OCI-LY7 (cell line): Measurements from ENCODE around the gene EMP1.

ENCODE experiments used
- EZH2phosphoT487 ChIP-seq: fragments of 200-600 bp; sonication (generic); IDR thresholded peaks from 2 replicates; pipeline ENCODE4 v1.6.1; 2018; ENCODE audit warnings: low read depth, borderline replicate concordance, mild to moderate bottlenecking, mixed run types, antibody characterized with exemption, low read length, moderate library complexity, mixed read lengths
- TF ChIP-seq, protein P1 (sequence below): fragments of 200-600 bp; sonication (generic); conservative IDR thresholded peaks from 2 replicates; pipeline ENCODE4 v1.5.1; 2014; ENCODE audit warnings: mild to moderate bottlenecking, antibody characterized with exemption, low read length, moderate library complexity, mixed read lengths

DNA sequence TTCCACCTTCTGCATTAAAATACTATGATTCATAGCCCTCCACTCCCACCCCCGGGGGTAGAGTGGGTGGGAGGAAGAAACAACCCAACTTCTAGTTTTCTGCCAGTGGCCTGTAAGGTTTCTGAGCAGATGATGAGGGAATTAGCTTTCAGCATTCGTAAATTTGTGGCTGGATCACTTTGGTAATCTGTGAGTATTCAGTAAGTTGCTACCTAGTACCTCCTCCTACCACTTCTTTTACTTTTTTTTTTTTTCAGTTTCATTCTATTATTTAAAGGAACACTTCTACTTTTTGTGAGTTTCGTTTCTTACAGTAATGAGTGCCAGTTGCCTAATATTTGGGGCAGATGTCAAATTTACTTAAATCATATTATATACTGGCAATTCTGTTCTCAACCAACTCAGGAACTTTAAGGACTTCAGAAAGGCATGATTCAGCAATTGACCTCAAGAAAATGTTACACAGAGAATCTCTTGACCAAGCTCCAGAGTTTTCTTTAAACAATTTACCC, 42.4 kb upstream of the EMP1 start:
- TF ChIP-seq, protein P1, sequence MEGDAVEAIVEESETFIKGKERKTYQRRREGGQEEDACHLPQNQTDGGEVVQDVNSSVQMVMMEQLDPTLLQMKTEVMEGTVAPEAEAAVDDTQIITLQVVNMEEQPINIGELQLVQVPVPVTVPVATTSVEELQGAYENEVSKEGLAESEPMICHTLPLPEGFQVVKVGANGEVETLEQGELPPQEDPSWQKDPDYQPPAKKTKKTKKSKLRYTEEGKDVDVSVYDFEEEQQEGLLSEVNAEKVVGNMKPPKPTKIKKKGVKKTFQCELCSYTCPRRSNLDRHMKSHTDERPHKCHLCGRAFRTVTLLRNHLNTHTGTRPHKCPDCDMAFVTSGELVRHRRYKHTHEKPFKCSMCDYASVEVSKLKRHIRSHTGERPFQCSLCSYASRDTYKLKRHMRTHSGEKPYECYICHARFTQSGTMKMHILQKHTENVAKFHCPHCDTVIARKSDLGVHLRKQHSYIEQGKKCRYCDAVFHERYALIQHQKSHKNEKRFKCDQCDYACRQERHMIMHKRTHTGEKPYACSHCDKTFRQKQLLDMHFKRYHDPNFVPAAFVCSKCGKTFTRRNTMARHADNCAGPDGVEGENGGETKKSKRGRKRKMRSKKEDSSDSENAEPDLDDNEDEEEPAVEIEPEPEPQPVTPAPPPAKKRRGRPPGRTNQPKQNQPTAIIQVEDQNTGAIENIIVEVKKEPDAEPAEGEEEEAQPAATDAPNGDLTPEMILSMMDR, result no peak
- TF ChIP-seq EZH2phosphoT487, result no peak
